ENCODE results near the gene IQCK.

DNA sequence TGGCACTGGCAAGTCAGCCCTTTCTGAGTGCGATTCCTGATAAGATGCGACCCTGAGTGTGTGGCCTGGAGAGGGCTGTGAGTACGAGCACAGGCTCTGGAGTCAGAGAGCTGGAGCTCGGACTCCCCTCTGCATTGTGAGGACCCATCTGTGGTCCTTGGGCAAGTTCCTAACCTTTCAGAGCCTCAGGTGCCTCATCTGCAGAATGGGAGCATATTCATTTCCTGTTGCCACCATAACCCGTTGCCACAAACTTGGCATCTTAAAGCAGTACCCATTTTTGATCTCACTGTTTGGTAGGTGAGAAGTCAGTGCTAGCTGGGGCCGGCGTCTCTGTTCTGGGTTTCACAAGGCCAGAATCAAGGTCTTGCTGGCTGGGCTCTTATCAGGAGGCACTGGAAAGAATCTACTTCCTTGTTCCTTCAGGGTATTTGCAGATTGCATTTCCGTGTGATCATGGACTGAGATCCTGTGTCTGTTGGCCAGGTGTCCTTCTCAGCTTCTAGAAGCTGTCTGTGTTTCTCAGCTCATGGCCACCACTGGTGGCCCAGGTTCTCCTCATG is 20.2 kb upstream of the IQCK start:
- TF ChIP-seq TARDBP (IDR thresholded peaks at IDR 0.05) (no peak), SUZ12 (IDR thresholded peaks at IDR 0.05) (no peak), SP1 (IDR thresholded peaks at IDR 0.05) (no peak), NFRKB (IDR thresholded peaks at IDR 0.05) (no peak), FOXA1 (IDR thresholded peaks at IDR 0.05) (no peak), FOXM1 (IDR thresholded peaks at IDR 0.05; ENCODE audit: borderline replicate concordance) (no peak), ARNT (IDR thresholded peaks at IDR 0.05) (no peak), HDGF (IDR thresholded peaks at IDR 0.05; ENCODE audit: borderline replicate concordance) (no peak)
